Breast epithelium (tissue), 4 donors: ENCODE measurements around the gene MSX1. TPM values are rescaled to one million over a fixed set of nuclear protein-coding genes. Genes with fewer than 3 reads are reported as not detected.

Experiments used
- DNase-seq, 2 donors: peaks; one replicate each; pipeline ENCODE4 v3.0.0-alpha.2; 2019; ENCODE audit warnings: low spot score in 2 of 2
- H3K27ac ChIP-seq, 2 donors: fragments of 200-600 bp; sonication (generic) in 1 of 2; one replicate each; pipeline ENCODE4 v1.5.1; 2016 to 2019; ENCODE audit warnings: mild to moderate bottlenecking in 1 of 2
- H3K27me3 ChIP-seq, 2 donors: fragments of 200-600 bp; sonication (generic) in 1 of 2; one replicate each; pipeline versions ENCODE4 v1.5.1 to v1.6.0; 2017 to 2019; ENCODE audit warnings: control low read depth in 1 of 2, mild to moderate bottlenecking in 1 of 2
- H3K36me3 ChIP-seq: fragments of 200-600 bp; one replicate; pipeline ENCODE4 v1.5.1; 2019
- H3K4me1 ChIP-seq, 2 donors: fragments of 200-600 bp; sonication (generic); one replicate each; pipeline ENCODE4 v1.5.1; 2016 to 2019; ENCODE audit warnings: control low read depth in 1 of 2
- H3K4me3 ChIP-seq, 3 donors: fragments of 200-600 bp; sonication (generic); 1 replicate in 2 of 3; 2 replicates in 1 of 3; pipeline ENCODE4 v1.5.1; 2016 to 2019; ENCODE audit warnings: mild to moderate bottlenecking in 3 of 3, moderate library complexity in 2 of 3
- H3K9me3 ChIP-seq, 2 donors: fragments of 200-600 bp; sonication (generic) in 1 of 2; one replicate each; pipeline ENCODE4 v1.5.1; 2016 to 2019; ENCODE audit warnings: control low read depth in 1 of 2
- CTCF ChIP-seq, 3 donors: fragments of 450-650 bp; IDR thresholded peaks; one replicate each; pipeline ENCODE4 v1.5.1; 2016 to 2017; ENCODE audit warnings: antibody characterized with exemption in 3 of 3, mild to moderate bottlenecking in 3 of 3, moderate library complexity in 3 of 3
- POLR2A ChIP-seq: fragments of 450-650 bp; IDR thresholded peaks from one replicate; pipeline ENCODE4 v1.6.1; 2016; ENCODE audit warnings: antibody characterized with exemption, mild to moderate bottlenecking, moderate library complexity
- POLR2AphosphoS5 ChIP-seq, 3 donors: sonication (generic); formaldehyde crosslinking; IDR thresholded peaks; one replicate each; pipeline ENCODE4 v1.6.1; 2017; ENCODE audit warnings: antibody characterized with exemption in 3 of 3
- intact Hi-C: fragments of 100-400 bp; cut with DNase I; formaldehyde crosslinking; loops from one replicate; pipeline ENCODE4 v1.15.1; 2023; ENCODE audit warnings: low total_unique reads
- total RNA-seq, 3 donors: library from RNA; depleted of rRNA; stranded (reverse); fragments of >200 nt; gene quantifications; one replicate each; pipeline ENCODE4 v1.1.0, GENCODE V29; 2016

MSX1 gene
- total RNA-seq, 3 donors from 2014 or later, result 5.4 to 17.9 (median 8.5) TPM

- H3K4me3 ChIP-seq, result no peak overlapping the region
- no peak for DNase-seq
- no peaks in the 10 kb centered on the region for H3K27me3 ChIP-seq
- TF ChIP-seq POLR2A, result no peak
- TF ChIP-seq POLR2AphosphoS5 (IDR thresholded peaks at IDR 0.05), result no peak
- no peak for TF ChIP-seq CTCF (IDR thresholded peaks at IDR 0.05)
- intact Hi-C loops, result no loop called here
- no peaks in the 10 kb centered on the region for H3K4me1 ChIP-seq
- peaks cover 9 to 15% of the 10 kb centered on the region in 2 donors for H3K9me3 ChIP-seq
- no peaks in the 10 kb centered on the region for H3K36me3 ChIP-seq
- no peak overlapping the region for H3K27ac ChIP-seq
Observed at GRCh38 chr4:4823621-4824162, 35.8 kb upstream of the MSX1 start.

- Histone ChIP-seq H3K36me3 (no peaks in the 10 kb centered on the region), H3K27ac (no peak overlapping the region), H3K4me3 (no peak overlapping the region), H3K9me3 (peaks cover 9 to 15% of the 10 kb centered on the region in 2 donors), H3K27me3 (no peaks in the 10 kb centered on the region), H3K4me1 (no peaks in the 10 kb centered on the region)
- TF ChIP-seq POLR2A, result no peak
- no peak for TF ChIP-seq CTCF (IDR thresholded peaks at IDR 0.05)
- no peak for TF ChIP-seq POLR2AphosphoS5 (IDR thresholded peaks at IDR 0.05)
- DNase-seq, result no peak
- intact Hi-C loops, result no loop called here
Observed at GRCh38 chr4:4824232-4824631, 35.2 kb upstream of the MSX1 start.

GRCh38 chr4:4825431-4825830 lies 34.0 kb upstream of the MSX1 start:
- DNase-seq, result no peak
- TF ChIP-seq POLR2AphosphoS5 (IDR thresholded peaks at IDR 0.05), result no peak
- TF ChIP-seq CTCF (IDR thresholded peaks at IDR 0.05), result no peak
- TF ChIP-seq POLR2A, result no peak
- intact Hi-C loops, result no loop called here
- Histone ChIP-seq H3K27me3 (no peaks in the 10 kb centered on the region), H3K4me1 (no peaks in the 10 kb centered on the region), H3K27ac (no peak overlapping the region), H3K36me3 (no peaks in the 10 kb centered on the region), H3K9me3 (peaks cover 9 to 15% of the 10 kb centered on the region in 2 donors), H3K4me3 (no peak overlapping the region)

DNA sequence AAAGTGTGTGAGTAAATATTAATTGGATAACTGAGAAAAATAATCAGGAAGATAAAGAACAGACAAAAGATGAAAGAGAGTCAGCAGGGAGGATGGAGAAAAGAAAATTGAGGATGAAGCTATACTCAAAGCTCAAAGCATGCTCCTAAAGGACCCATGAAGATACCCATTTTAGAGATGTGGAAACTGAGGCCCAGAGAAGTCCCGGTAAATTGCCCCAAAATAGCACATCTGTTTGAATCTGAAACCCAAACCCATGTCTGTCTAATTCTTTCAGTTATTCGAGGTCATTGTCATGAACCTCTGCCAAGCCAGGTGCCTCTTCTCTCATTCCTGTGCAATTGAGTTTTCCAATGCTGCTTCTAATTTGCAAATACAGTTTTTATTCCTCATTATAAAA lies 29.6 kb upstream of the MSX1 start:
- TF ChIP-seq CTCF (IDR thresholded peaks at IDR 0.05), result no peak
- no peak for TF ChIP-seq POLR2AphosphoS5 (IDR thresholded peaks at IDR 0.05)
- no peak for TF ChIP-seq POLR2A
- Histone ChIP-seq H3K27ac (no peak overlapping the region), H3K4me3 (no peak overlapping the region), H3K27me3 (no peaks in the 10 kb centered on the region), H3K4me1 (no peaks in the 10 kb centered on the region), H3K36me3 (no peaks in the 10 kb centered on the region), H3K9me3 (no peaks in the 10 kb centered on the region)
- DNase-seq, result no peak
- intact Hi-C loops, result no loop called here

GRCh38 chr4:4831266-4831665 lies 28.2 kb upstream of the MSX1 start:
- intact Hi-C loops, result no loop called here
- DNase-seq, result no peak
- H3K4me3 ChIP-seq, result no peak overlapping the region
- H3K27me3 ChIP-seq, result no peaks in the 10 kb centered on the region
- TF ChIP-seq CTCF (IDR thresholded peaks at IDR 0.05), result no peak
- TF ChIP-seq POLR2A, result no peak
- no peak for TF ChIP-seq POLR2AphosphoS5 (IDR thresholded peaks at IDR 0.05)
- H3K9me3 ChIP-seq, result peaks cover 0 to 4% of the 10 kb centered on the region in 2 donors
- H3K27ac ChIP-seq, result no peak overlapping the region
- no peaks in the 10 kb centered on the region for H3K4me1 ChIP-seq
- H3K36me3 ChIP-seq, result no peaks in the 10 kb centered on the region
